Ramos (cell line): ENCODE results near the gene SPRR2B.
"Not testable (repeated sequence)": the region's sequence is repeated elsewhere in the genome, so short reads cannot be mapped to it uniquely, and the experiment has no call there.

Source experiments
- in situ Hi-C: fragments of 300-500 bp; cut with MboI; formaldehyde crosslinking; loops from one replicate; pipeline ENCODE4 v1.14.3; 2022; ENCODE audit warnings: low sequenced_read_pairs; ENCODE audit not compliant: unreplicated experiment

Gene SPRR2B

DNA sequence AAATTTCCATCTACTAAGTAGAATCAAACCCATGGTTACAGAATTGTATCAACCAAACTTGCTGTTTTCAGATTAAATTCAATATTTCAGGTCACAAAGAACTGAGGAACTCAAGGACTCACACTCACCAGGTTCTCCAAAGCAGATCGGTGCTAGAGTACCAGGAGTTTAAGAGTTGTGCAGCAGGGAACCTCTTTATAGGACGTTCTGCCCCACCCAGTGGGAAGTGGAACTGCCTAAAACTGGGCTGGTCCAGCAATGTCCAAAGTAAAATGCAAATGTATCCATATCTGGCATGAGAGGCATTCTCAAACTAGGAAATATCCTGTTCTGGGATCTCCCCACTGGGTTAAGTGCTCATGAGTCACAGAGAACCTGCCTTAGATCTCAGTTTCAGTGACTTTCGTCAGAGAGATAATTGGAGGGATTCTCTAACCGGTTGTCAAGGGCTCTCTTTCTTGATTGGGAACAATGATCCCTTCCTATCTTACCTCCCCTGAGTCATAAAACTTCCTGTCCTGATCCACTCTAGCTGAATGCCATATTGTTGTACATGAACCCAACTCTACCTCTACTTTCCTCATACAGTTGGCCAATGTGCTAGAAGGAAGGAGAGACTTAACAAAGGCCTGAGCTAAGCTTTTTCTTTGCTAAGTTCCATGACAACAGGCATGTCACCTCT lies 30.3 kb downstream of the SPRR2B start, which contains the start of gene SPRR2D:
SPRR2D (minus strand) TSS at position 171 of the 682 bp plus-strand sequence. CDS start 774 bp downstream, outside the sequence.
- in situ Hi-C loops: no loop called here

DNA sequence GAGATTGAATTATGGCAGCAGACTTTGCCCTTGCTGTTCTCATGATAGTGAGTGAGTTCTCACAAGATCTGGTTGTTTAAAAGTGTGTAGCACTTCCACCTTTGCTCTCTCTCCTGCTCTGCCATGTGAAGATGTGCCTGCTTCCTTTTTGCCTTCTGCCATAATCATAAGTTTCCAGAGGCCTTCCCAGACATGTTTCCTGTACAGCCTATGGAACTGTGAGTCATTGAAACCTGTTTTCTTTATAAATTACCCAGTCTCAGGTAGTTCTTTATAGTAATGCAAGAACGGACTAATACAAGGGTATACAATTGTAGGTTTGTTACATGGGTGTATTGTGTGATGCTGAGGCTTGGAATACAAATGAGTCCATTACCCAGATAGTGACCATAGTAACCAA lies 36.2 kb downstream of the SPRR2B start:
- in situ Hi-C loops: no loop called here

DNA sequence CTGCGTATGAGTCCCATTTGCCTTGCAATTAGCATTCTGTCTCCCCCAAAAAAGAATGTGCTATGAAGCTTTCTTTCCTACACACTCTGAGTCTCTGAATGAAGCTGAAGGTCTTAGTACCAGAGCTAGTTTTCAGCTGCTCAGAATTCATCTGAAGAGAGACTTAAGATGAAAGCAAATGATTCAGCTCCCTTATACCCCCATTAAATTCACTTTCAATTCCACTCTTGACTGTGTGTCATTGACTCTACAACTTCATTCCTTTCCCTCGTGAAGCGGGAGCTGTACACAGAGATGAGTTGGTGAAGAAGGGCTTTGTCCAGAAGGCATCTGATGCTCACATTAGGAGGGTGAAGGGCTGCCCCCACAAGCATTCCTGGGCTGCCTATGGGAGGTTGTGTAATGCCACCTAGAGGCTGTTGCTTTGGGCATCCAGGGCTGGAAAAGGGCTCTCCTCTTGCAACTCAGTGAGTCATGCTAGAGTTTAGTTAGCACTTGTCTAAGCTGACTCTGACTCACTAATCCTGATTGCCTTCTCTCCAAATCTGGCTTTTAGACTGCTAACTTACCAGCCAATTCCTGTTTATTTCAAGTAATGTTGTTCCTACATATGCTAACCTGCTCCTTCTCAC lies 38.6 kb downstream of the SPRR2B start:
- in situ Hi-C loops: no loop called here

DNA sequence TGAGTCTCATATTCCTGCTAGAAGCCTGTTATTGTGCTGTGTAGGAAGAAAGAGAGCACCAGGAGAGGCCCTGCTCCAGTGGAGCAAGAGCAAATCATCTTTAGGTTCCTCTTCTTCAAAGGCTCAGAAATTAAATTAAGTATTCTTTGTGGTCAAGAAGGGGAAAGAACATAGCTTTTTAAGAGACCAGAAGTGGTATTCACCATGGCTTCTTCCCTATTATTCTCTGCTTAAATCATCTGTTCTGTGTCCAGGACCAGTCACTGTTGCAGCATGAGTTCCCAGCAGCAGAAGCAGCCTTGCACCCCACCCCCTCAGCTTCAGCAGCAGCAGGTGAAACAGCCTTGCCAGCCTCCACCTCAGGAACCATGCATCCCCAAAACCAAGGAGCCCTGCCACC lies 39.3 kb downstream of the SPRR2B start:
- in situ Hi-C loops: no loop called here

DNA sequence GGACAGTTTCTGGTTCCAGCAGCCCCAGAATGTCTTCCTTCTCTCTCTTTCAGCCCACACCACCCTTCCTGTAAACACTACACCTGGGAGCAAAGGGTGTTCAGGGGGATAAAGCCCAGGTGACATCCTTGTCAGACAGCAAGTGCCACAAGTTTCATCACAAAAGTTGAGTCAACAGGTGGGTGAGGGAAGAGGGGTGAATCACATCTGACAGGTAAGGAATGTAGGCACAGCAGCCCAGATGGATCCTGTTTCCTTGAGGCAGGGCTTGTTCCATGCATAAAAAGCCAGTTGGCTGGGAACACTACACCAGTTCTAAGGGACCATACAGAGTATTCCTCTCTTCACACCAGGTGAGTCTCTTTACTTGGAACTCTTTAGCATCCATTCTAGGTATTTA lies 40.5 kb downstream of the SPRR2B start, which contains the start of gene SPRR1B:
SPRR1B (plus strand) TSS at position 309 of the 400 bp plus-strand sequence. CDS start 1,143 bp downstream, outside the sequence.
- in situ Hi-C loops: no loop called here

DNA sequence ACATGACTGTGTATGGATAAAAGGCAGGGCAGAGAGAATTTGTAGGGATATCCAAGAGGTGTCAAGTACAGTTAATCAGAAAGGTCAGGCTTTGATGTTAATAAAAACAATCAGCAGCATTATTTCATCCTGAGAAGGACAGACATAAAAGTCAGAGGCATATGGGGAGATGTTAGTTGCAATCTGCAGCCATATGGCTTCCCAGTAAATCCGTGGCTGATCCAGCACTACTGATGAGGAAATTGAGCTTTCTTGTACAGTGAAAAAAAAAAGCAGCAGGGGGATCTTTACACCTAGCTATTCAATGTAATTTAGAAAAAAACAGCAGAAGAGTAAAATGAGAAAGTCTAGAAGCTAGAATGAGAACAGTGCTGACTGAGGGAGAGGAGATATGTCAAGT lies 42.6 kb downstream of the SPRR2B start:
- in situ Hi-C loops: no loop called here

DNA sequence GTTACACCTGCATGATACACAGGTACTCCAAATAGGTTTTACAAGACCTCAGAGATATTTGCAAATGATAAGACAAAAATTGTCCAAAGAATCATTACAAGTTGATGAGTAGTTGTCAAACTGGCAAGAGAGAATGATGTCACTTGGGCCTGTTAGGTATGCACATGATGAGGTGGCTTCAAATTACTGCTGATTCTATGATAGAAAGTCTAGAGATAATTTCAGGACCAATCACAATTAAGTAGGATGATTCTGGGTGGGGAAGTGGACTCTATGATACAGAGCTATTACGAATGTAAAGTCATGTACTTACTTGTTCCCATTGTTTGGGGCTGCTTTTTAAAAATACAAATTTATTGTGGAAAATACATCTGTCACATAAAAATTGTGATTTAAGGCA lies 45.6 kb downstream of the SPRR2B start:
- in situ Hi-C loops: no loop called here

DNA sequence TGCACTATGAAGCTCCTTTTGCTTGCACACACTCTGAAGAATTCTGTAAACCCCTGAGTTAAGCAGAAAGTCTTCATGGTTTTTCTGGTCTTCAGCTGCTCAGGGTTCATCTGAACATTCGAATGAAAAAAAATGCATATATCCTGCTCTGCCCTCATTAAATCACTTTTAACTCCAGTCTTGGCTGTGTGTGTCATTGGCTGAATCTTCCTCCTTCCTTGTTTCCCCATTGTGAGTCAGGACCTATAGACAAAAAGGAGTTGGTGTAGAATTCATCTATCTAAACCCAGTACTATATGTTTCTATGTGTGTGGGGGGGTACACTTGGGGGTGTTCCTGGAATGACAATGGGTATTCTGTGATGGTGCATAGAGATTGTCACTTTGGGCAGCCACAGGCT lies 47.0 kb downstream of the SPRR2B start:
- in situ Hi-C loops: no loop called here

DNA sequence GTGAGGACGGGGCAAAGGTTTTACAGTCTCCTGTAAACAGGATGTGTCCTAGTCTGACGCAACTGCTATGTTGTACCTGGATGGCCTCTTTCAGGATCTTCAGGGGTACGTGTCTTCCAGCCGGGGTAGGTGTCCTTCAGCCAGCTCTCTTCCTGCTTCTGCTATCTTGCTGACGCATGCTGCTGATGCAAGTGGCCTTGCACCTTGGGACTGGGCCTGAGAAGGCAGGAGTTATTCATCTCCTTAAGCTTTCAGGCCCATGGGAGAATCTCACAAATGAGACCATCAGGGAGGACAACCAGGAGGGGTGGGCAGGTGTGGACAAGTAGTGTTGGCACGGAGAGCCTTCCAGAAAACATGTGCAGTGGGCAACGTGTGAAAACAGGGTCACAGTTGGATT lies 48.3 kb downstream of the SPRR2B start:
- in situ Hi-C loops: no loop called here

DNA sequence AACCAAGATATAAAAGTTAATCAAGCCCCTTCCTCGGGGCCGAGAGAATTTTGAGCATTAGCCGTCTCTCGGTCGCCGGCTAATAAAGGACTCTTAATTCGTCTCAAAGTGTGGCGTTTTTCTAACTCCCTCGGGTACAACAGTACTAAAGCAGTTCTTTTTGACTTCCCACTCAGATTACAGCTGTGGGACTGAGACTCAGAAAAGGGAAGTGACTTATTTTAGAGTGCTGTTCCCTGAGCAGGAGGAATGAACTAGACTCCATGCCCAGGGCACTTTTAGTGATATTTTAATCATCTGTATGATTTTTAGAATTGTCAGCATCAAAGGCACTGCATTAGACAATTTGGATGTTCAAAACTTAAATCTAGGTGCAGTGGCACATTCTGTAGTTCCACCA lies 49.1 kb downstream of the SPRR2B start:
- in situ Hi-C loops: not testable (repeated sequence)

DNA sequence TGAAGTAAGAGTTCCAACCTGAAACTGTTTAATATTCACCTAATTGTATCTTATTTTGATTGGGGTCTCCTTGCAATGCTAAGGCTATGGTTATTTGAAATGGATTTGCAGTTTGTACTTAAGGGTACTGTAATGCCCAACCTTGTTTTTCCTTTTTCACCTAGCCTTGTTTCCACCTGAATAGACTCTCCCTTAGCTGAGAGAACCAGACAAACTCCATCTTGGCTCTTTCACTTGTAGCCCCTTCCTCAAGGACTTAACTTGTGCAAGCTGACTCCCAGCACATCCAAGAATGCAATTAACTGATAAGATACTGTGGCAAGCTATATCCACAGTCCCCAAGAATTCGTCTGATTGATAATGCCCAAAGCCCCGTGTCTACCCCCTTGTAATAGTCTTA lies 49.6 kb downstream of the SPRR2B start:
- in situ Hi-C loops: not testable (repeated sequence)
